IPS DF 4.7 (cell line): ENCODE data around the gene PNLIPRP2.
A peak's percentile ranks its signal among the peaks of the same experiment; 100 is the strongest.

Experiments used
- DNase-seq: peaks from one replicate; pipeline ENCODE4 v3.0.0-alpha.2; 2013; ENCODE audit warnings: low spot score; ENCODE audit errors: extremely low read depth

The PNLIPRP2 gene

GRCh38 chr10:116654816-116655215 is 34.1 kb downstream of the PNLIPRP2 start:
- peak; percentile 36 for DNase-seq

- DNase-seq: no peak
Measured at GRCh38 chr10:116655568-116655967, 34.8 kb downstream of the PNLIPRP2 start.

- no peak for DNase-seq
Measured at GRCh38 chr10:116656044-116656443, 35.3 kb downstream of the PNLIPRP2 start.

- DNase-seq: no peak
Measured at GRCh38 chr10:116657863-116658551, 37.3 kb downstream of the PNLIPRP2 start.

- DNase-seq: no peak
Measured at GRCh38 chr10:116659049-116659670, 38.4 kb downstream of the PNLIPRP2 start.

GRCh38 chr10:116660860-116661259 is 40.1 kb downstream of the PNLIPRP2 start:
- no peak for DNase-seq

- DNase-seq: no peak
Measured at GRCh38 chr10:116663342-116663741, 42.6 kb downstream of the PNLIPRP2 start.

- no peak for DNase-seq
Measured at GRCh38 chr10:116664631-116665030, 43.9 kb downstream of the PNLIPRP2 start.

- no peak for DNase-seq
Measured at GRCh38 chr10:116665541-116666125, 44.9 kb downstream of the PNLIPRP2 start.

- DNase-seq: no peak
Measured at GRCh38 chr10:116667484-116667883, 46.7 kb downstream of the PNLIPRP2 start.

GRCh38 chr10:116668018-116668417 is 47.3 kb downstream of the PNLIPRP2 start:
- DNase-seq: no peak

- DNase-seq: no peak
Measured at GRCh38 chr10:116668446-116668845, 47.7 kb downstream of the PNLIPRP2 start.

- no peak for DNase-seq
Measured at GRCh38 chr10:116669080-116669479, 48.3 kb downstream of the PNLIPRP2 start.

- peak; percentile 72 for DNase-seq
Measured at GRCh38 chr10:116669832-116670644, 49.3 kb downstream of the PNLIPRP2 start.

- no peak for DNase-seq
Measured at GRCh38 chr10:116670706-116671105, 50.0 kb downstream of the PNLIPRP2 start.

GRCh38 chr10:116671274-116671926 is 50.6 kb downstream of the PNLIPRP2 start:
- DNase-seq: no peak

GRCh38 chr10:116672891-116673290 is 52.1 kb downstream of the PNLIPRP2 start:
- DNase-seq: no peak

GRCh38 chr10:116673866-116674265 is 53.1 kb downstream of the PNLIPRP2 start:
- DNase-seq: no peak

GRCh38 chr10:116674901-116675423 is 54.2 kb downstream of the PNLIPRP2 start:
- no peak for DNase-seq

GRCh38 chr10:116676118-116676517 is 55.4 kb downstream of the PNLIPRP2 start:
- no peak for DNase-seq

- no peak for DNase-seq
Measured at GRCh38 chr10:116676633-116677032, 55.9 kb downstream of the PNLIPRP2 start.
